Adrenal gland (tissue), 12 donors: ENCODE measurements around the gene USP50. TPM values are rescaled to one million over a fixed set of nuclear protein-coding genes. Genes with fewer than 3 reads are reported as not detected.
A peak's percentile ranks its signal among the peaks of the same experiment; 100 is the strongest.
"Not testable (repeated sequence)": the region's sequence is repeated elsewhere in the genome, so short reads cannot be mapped to it uniquely, and the experiment has no call there.

ENCODE experiments used
- DNase-seq, 7 donors: peaks; one replicate each; pipeline ENCODE4 v3.0.0-alpha.2; 2019 to 2020
- H3K27ac ChIP-seq, 5 donors: fragments of 200-600 bp; sonication (generic) in 4 of 5; 1 replicate in 3 of 5; 2 replicates in 2 of 5; pipeline versions ENCODE4 v1.5.1 to v1.8.0; 2016 to 2020; ENCODE audit warnings: mild to moderate bottlenecking in 1 of 5
- H3K27me3 ChIP-seq: fragments of 200-600 bp; 2 replicates; pipeline ENCODE4 v1.8.0; 2021
- H3K36me3 ChIP-seq, 2 donors: fragments of 200-600 bp; replicated peaks in 1 of 2; 1 replicate in 1 of 2; 2 replicates in 1 of 2; pipeline versions ENCODE4 v1.5.1 to v1.8.0; 2018 to 2022
- H3K4me1 ChIP-seq, 2 donors: fragments of 200-600 bp; replicated peaks in 1 of 2; 1 replicate in 1 of 2; 2 replicates in 1 of 2; pipeline versions ENCODE4 v1.5.1 to v1.8.0; 2018 to 2021
- H3K4me3 ChIP-seq, 4 donors: fragments of 200-600 bp; sonication (generic) in 3 of 4; one replicate each; pipeline ENCODE4 v1.5.1; 2016 to 2018
- H3K9me3 ChIP-seq, 3 donors: fragments of 200-600 bp; sonication (generic) in 1 of 3; replicated peaks in 1 of 3; 1 replicate in 2 of 3; 2 replicates in 1 of 3; pipeline versions ENCODE4 v1.5.1 to v1.8.0; 2016 to 2021
- CTCF ChIP-seq, 6 experiments: fragments of 450-650 bp in 4 of 6; fragments of 200-600 bp in 2 of 6; sonication (generic) in 1 of 6; IDR thresholded peaks; 1 replicate in 5 of 6; 2 replicates in 1 of 6; pipeline versions ENCODE4 v1.5.1 to v1.8.0; 2016 to 2021; ENCODE audit warnings: antibody characterized with exemption in 6 of 6, mild to moderate bottlenecking in 2 of 6, moderate library complexity in 1 of 6
- POLR2A ChIP-seq, 2 donors: fragments of 450-650 bp; IDR thresholded peaks; one replicate each; pipeline ENCODE4 v1.6.1; 2017; ENCODE audit warnings: antibody characterized with exemption in 2 of 2, mild to moderate bottlenecking in 2 of 2, moderate library complexity in 1 of 2
- WGBS, 4 donors: extraction: QIAGEN DNeasy Blood & Tissue Kit in 2 of 4; methylation state at CpG; one replicate each; pipeline versions ENCODE4 v1.1.5 to v1.1.7; 2013 to 2017; 5-methylcytosine and 5-hydroxymethylcytosine counted together
- intact Hi-C, 2 donors: fragments of 100-400 bp; cut with DNase I; formaldehyde crosslinking; loops; one replicate each; pipeline versions ENCODE4 v1.14.1 to v1.15.0; 2022 to 2023
- polyA plus RNA-seq, 3 donors: library from polyadenylated mRNA; stranded (reverse); fragments of 200-250 nt in 2 of 3; fragments of 350-450 nt in 1 of 3; fragmentation: Illumina TruSeq in 1 of 3; extraction: RNeasy Lipid Tissue Mini Kit (QIAGEN cat#74804) in 1 of 3; gene quantifications; one replicate each; pipeline ENCODE4 v1.2.3, GENCODE V29; 2013 to 2014
- total RNA-seq, 9 donors: library from RNA; depleted of rRNA in 4 of 9; stranded (reverse); fragments of >200 nt in 4 of 9; fragments of 120-200 nt in 1 of 9; fragmentation: NEBNext Ultra II Directional in 1 of 9; extraction: Animal tissue kit (Norgen Biotek cat#: 25700) in 1 of 9; gene quantifications; one replicate each; pipeline versions ENCODE4 v1.1.0 to v1.2.4, GENCODE V29; 2013 to 2023
- donor health status: healthy with polysubstance abuse.
- donor health status: Bipolar disorder and iron deficiency.
- donor health status: DM: yes; HTN: yes; CAD: no.
- donor health status: DM: no; HTN: no; CAD: no.
- donor health status: DM: no; HTN: no; CAD: no.
- donor health status: DM: yes; HTN: yes; CAD: no.

The USP50 gene
- total and polyA plus RNA-seq, 12 donors = 0.49 to 0.55 TPM; not detected in 10

GRCh38 chr15:50513001-50513400 is 33.5 kb downstream of the USP50 start:
- DNase-seq = no peak
- no peaks in the 10 kb centered on the region for H3K36me3 ChIP-seq
- H3K4me1 ChIP-seq = no peaks in the 10 kb centered on the region
- H3K9me3 ChIP-seq = no peaks in the 10 kb centered on the region
- intact Hi-C loops = no loop called here
- no peak overlapping the region for H3K27ac ChIP-seq
- no peaks in the 10 kb centered on the region for H3K27me3 ChIP-seq
- no peak overlapping the region for H3K4me3 ChIP-seq
- TF ChIP-seq POLR2A (IDR thresholded peaks at IDR 0.05) (no peak), CTCF (IDR thresholded peaks at IDR 0.05) (no peak)

GRCh38 chr15:50506121-50506520 is 40.3 kb downstream of the USP50 start:
- peak; percentile 34 to 70 (median 63) for DNase-seq
- H3K36me3 ChIP-seq = peaks cover 0 to 13% of the 10 kb centered on the region in 2 donors
- no peak overlapping the region for H3K4me3 ChIP-seq
- TF ChIP-seq CTCF (IDR thresholded peaks at IDR 0.05) (no peak), POLR2A (IDR thresholded peaks at IDR 0.05) (no peak)
- H3K27me3 ChIP-seq = no peaks in the 10 kb centered on the region
- WGBS, 4 donors = 36 to 47% (median 43%) methylated on average over 7 to 8 of the region's 8 CpGs
- no peaks in the 10 kb centered on the region for H3K4me1 ChIP-seq
- H3K9me3 ChIP-seq = no peaks in the 10 kb centered on the region
- H3K27ac ChIP-seq = no peak overlapping the region
- intact Hi-C loops = no loop called here

GRCh38 chr15:50505656-50506055 is 40.8 kb downstream of the USP50 start:
- WGBS, 4 donors = 80 to 96% (median 88%) methylated on average over 2 of the region's 2 CpGs
- intact Hi-C loops, H3K27me3 ChIP-seq: not testable (repeated sequence)

DNA sequence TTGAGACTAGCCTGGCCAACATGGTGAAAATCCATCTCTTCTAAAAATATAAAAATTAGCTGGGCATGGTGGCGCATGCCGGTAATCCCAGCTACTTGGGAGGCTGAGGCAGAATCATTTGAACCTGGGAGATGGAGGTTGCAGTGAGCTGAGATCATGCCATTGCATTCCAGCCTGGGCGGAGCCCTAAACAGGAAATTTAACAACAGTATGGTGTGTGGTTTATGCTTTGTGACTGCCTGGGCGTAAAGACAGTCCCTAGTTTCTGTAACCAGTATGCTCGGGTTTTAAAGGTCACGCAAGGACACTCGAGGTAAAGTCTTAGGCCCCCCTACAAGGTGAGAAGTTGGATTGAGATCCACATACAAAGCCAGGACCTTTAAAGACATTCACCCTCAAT is 43.3 kb downstream of the USP50 start:
- Histone ChIP-seq H3K9me3 (no peaks in the 10 kb centered on the region), H3K27me3 (no peaks in the 10 kb centered on the region), H3K4me1 (no peaks in the 10 kb centered on the region), H3K4me3 (no peak overlapping the region), H3K27ac (no peak overlapping the region), H3K36me3 (peaks cover 0 to 39% of the 10 kb centered on the region in 2 donors)
- intact Hi-C loops = no loop called here
- no peak for DNase-seq
- no peak for TF ChIP-seq CTCF (IDR thresholded peaks at IDR 0.05)
- TF ChIP-seq POLR2A (IDR thresholded peaks at IDR 0.05) = no peak
- 90 to 97% (median 93%) methylated on average over 5 to 7 of the region's 7 CpGs for WGBS, 4 donors

More at GRCh38 chr15:50505656-50506055, 40.8 kb downstream of the USP50 start:
- peaks cover 0 to 15% of the 10 kb centered on the region in 2 donors for H3K36me3 ChIP-seq
- H3K4me3 ChIP-seq, H3K27ac ChIP-seq, H3K4me1 ChIP-seq, H3K9me3 ChIP-seq, DNase-seq: not testable (repeated sequence)

GRCh38 chr15:50501815-50502214 is 44.7 kb downstream of the USP50 start:
- peaks cover 0 to 49% of the 10 kb centered on the region in 2 donors for H3K36me3 ChIP-seq
- H3K27ac ChIP-seq = no peak overlapping the region
- H3K9me3 ChIP-seq = no peaks in the 10 kb centered on the region
- intact Hi-C loops = no loop called here
- H3K4me3 ChIP-seq = no peak overlapping the region
- DNase-seq = no peak
- no peaks in the 10 kb centered on the region for H3K27me3 ChIP-seq
- WGBS, 4 donors = 93 to 97% (median 95%) methylated on average over 4 of the region's 4 CpGs
- no peaks in the 10 kb centered on the region for H3K4me1 ChIP-seq
- TF ChIP-seq CTCF (IDR thresholded peaks at IDR 0.05) (no peak), POLR2A (IDR thresholded peaks at IDR 0.05) (no peak)
